Measurements from ENCODE around the gene EPB41L2.

Gene EPB41L2

DNA sequence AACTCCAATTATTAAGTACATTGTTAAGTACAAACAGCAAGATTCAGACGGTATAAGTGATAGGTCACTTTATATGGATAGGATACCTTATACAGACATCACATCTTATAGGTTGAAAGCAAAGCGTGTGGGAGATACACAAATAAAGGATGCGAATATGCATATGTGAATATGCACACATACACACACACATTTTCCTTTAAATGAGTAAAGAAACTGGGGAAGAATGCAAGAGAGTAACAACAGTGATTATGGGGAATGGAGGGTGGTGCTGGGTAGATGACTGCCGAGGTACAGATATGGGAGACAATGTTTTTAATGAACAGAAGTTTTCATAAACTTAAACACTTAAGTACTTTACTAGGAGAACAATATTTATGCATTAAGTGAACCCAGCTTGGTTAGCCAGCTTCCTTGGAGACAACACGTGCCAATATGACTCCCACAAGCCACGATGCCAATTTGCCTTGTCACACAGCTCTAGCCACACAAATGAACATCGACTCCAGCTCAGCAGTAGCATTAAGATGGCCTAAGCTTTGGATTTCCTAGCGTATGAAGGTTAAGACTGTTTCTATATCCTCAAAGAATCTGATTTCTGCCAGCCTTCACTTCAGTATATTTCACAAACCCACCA, 96.6 kb downstream of the EPB41L2 start:
- TF ChIP-seq, protein P1, sequence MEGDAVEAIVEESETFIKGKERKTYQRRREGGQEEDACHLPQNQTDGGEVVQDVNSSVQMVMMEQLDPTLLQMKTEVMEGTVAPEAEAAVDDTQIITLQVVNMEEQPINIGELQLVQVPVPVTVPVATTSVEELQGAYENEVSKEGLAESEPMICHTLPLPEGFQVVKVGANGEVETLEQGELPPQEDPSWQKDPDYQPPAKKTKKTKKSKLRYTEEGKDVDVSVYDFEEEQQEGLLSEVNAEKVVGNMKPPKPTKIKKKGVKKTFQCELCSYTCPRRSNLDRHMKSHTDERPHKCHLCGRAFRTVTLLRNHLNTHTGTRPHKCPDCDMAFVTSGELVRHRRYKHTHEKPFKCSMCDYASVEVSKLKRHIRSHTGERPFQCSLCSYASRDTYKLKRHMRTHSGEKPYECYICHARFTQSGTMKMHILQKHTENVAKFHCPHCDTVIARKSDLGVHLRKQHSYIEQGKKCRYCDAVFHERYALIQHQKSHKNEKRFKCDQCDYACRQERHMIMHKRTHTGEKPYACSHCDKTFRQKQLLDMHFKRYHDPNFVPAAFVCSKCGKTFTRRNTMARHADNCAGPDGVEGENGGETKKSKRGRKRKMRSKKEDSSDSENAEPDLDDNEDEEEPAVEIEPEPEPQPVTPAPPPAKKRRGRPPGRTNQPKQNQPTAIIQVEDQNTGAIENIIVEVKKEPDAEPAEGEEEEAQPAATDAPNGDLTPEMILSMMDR (IDR thresholded peaks at IDR 0.05): no peak

DNA sequence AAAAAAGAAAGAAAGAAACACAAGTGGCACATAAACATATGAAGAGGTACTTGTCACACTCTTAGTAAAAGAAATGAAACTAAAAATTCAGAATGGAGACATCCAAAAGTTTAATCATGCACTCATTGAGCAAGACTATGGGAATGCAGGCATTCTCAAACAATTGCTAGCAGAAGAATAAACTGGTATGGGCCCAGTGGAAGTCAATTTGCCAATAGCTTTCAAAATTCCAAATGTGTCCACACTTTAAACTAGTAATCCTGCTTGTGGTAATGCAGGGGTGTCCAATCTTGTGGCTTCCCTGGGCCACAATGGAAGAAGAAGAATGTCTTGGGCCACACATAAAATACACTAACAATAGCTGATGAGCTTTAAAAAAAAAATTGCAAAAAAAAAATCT, 97.4 kb downstream of the EPB41L2 start:
- TF ChIP-seq, protein P1 (IDR thresholded peaks at IDR 0.05): no peak

- TF ChIP-seq, protein P1 (IDR thresholded peaks at IDR 0.05): no peak
These were observed 98.0 kb downstream of the EPB41L2 start for GRCh38 chr6:130964808-130965604.

GRCh38 chr6:130964289-130964688, 98.8 kb downstream of the EPB41L2 start:
- TF ChIP-seq, protein P1 (IDR thresholded peaks at IDR 0.05): no peak

DNA sequence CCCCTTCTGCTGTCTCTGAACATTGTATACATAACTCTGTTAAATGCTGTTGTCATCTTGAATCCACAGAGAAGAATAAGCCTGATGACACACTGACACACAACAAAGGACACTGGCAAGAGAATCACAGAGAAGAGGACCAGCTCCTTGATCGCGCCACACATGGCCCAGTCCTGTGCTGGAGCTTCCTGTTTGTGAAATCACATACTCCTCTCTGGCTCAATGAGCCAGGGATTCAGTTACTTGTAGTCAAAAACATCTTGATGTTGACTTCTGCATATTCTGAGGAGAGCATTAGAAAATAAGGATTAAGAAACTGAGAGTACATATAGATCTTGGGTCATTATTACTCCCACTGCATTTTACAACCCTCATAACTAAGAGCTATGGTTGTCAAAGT, 100.1 kb downstream of the EPB41L2 start:
- TF ChIP-seq, protein P1 (IDR thresholded peaks at IDR 0.05): no peak

DNA sequence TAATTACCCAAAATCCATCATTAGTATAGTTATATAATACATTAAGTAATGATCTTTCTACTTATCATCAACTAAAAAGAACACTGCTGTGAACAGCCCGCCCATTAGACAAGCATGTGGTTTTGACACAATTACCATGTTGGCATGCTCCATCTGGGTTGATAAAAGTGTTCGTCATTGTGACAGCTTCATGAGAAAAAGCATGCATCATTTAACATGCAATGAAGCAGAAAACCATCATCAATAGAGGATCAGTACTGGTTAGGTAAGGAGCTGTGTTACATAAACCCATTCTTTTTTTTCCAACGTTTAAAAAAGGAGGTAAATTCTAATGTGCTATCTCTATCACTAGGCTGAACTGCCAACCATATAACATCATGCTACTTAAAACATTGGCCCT, 101.9 kb downstream of the EPB41L2 start:
- TF ChIP-seq, protein P1 (IDR thresholded peaks at IDR 0.05): no peak

GRCh38 chr6:130959951-130960350, 103.1 kb downstream of the EPB41L2 start:
- TF ChIP-seq, protein P1 (IDR thresholded peaks at IDR 0.05): no peak
